ENCODE results near the gene YPEL5. TPM values are rescaled to one million over a fixed set of nuclear protein-coding genes. Genes with fewer than 3 reads are reported as not detected.
"Not testable (repeated sequence)": the region's sequence is repeated elsewhere in the genome, so short reads cannot be mapped to it uniquely, and the experiment has no call there.

Gene YPEL5
- total RNA-seq, 4 donors from 2014 or later: 39.8 to 75.1 (median 59.0) TPM

- Histone ChIP-seq H3K4me1 (no peaks in the 10 kb centered on the region), H3K27me3 (no peaks in the 10 kb centered on the region), H3K27ac (no peak overlapping the region), H3K36me3 (no peaks in the 10 kb centered on the region), H3K9me3 (no peaks in the 10 kb centered on the region), H3K4me3 (no peak overlapping the region)
- DNase-seq: no peak
- TF ChIP-seq CTCF (IDR thresholded peaks at IDR 0.05): no peak
- no peak for TF ChIP-seq POLR2A (IDR thresholded peaks at IDR 0.05)
Observed at GRCh38 chr2:30106543-30106942, 40.3 kb upstream of the YPEL5 start.

DNA sequence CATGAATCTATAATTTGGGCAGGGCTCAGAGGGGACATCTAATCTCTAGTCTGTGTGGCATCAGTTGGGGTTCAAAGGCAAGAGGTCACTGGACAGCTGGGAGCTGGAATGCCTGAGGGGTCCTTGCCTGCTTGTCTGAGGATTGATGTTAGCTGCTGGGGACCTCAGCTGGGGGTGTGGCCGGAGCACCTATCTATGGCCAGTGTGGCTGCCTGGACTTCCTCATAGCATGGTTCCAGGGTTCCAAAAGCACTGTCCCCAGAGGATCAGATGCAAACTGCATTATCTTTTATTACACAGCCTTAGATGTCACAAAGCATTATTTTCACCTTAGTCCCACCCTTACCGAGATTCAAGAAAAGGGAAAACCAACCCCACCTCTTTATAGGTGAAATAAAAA is 38.6 kb upstream of the YPEL5 start:
- no peaks in the 10 kb centered on the region for H3K27me3 ChIP-seq
- no peaks in the 10 kb centered on the region for H3K9me3 ChIP-seq
- no peak for DNase-seq
- no peak overlapping the region for H3K4me3 ChIP-seq
- H3K27ac ChIP-seq: no peak overlapping the region
- TF ChIP-seq CTCF (IDR thresholded peaks at IDR 0.05): no peak
- no peak for TF ChIP-seq POLR2A (IDR thresholded peaks at IDR 0.05)
- H3K36me3 ChIP-seq: no peaks in the 10 kb centered on the region
- no peaks in the 10 kb centered on the region for H3K4me1 ChIP-seq

GRCh38 chr2:30108851-30109250 is 38.0 kb upstream of the YPEL5 start:
- TF ChIP-seq CTCF (IDR thresholded peaks at IDR 0.05): no peak
- TF ChIP-seq POLR2A (IDR thresholded peaks at IDR 0.05): no peak

DNA sequence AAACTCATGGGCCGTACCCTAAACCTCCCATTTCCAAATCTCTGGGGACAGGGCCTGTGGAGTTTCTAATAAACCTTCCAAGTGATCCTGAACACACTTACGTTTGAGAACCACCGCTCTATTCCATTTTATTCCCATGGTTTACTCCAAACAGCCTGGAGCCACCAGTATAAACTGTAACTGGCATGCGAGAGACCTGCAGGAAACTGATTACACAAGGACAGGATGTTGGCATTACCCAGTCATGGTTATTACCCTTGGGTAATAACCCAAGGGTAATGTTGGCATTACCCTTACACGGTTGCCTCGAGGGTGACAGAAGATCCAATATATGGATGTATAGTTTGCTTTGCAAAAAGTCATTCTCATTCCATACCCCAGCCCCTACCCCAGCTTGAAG is 37.0 kb upstream of the YPEL5 start:
- TF ChIP-seq CTCF (IDR thresholded peaks at IDR 0.05) (no peak), POLR2A (IDR thresholded peaks at IDR 0.05) (no peak)
- Histone ChIP-seq H3K9me3 (no peaks in the 10 kb centered on the region), H3K36me3 (no peaks in the 10 kb centered on the region), H3K27ac (no peak overlapping the region), H3K27me3 (no peaks in the 10 kb centered on the region), H3K4me3 (no peak overlapping the region), H3K4me1 (no peaks in the 10 kb centered on the region)
- no peak for DNase-seq

More at GRCh38 chr2:30108851-30109250, 38.0 kb upstream of the YPEL5 start:
- no peaks in the 10 kb centered on the region for H3K9me3 ChIP-seq
- H3K4me1 ChIP-seq: no peaks in the 10 kb centered on the region
- no peaks in the 10 kb centered on the region for H3K36me3 ChIP-seq
- H3K4me3 ChIP-seq: no peak overlapping the region
- no peak overlapping the region for H3K27ac ChIP-seq
- H3K27me3 ChIP-seq: no peaks in the 10 kb centered on the region
- DNase-seq: no peak

DNA sequence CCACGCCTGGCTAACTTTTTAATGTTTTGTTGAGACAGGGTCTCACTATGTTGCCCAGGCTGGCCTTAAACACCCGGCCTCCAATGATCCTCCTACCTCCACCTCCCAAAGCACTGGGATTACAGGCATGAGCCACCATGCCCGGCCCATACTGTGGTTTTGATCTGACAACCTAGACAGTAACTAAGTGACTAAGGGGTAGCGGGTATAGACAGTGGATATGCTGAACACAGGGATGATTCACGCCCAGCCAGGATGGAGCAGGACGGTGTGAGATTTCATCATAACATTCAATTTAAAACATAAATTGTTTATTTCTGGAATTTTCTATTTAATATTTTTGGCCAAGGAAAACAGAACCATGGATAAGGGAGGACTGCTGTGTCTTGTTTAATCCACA is 36.0 kb upstream of the YPEL5 start:
- Histone ChIP-seq H3K9me3 (no peaks in the 10 kb centered on the region), H3K27ac (no peak overlapping the region), H3K4me3 (no peak overlapping the region), H3K27me3 (no peaks in the 10 kb centered on the region), H3K36me3 (no peaks in the 10 kb centered on the region), H3K4me1 (no peaks in the 10 kb centered on the region)
- DNase-seq: no peak
- TF ChIP-seq POLR2A (IDR thresholded peaks at IDR 0.05) (no peak), CTCF (IDR thresholded peaks at IDR 0.05) (no peak)

GRCh38 chr2:30111186-30111585 is 35.6 kb upstream of the YPEL5 start:
- not testable (repeated sequence) for H3K4me1 ChIP-seq, H3K9me3 ChIP-seq

More at GRCh38 chr2:30111186-30111585, 35.6 kb upstream of the YPEL5 start:
- not testable (repeated sequence) for H3K36me3 ChIP-seq, H3K27ac ChIP-seq, H3K4me3 ChIP-seq, DNase-seq, H3K27me3 ChIP-seq
